HCT116 (cell line): Measurements from ENCODE around the gene SECTM1. TPM values are rescaled to one million over a fixed set of nuclear protein-coding genes. Genes with fewer than 3 reads are reported as not detected.

Experiments used
- ATAC-seq: fragments of 200-7000 bp; cut with Tn5 transposase; 2 replicates; pipeline ENCODE4 v1.9.1; 2020; ENCODE audit warnings: mild to moderate bottlenecking, moderate library complexity
- BruUV-seq: library from RNA; stranded (reverse); fragments of 400-500 nt; replicated peaks from 2 replicates; lab custom pipeline; 2021; lab: Mats Ljungman, UMichigan
- CTCF ChIA-PET: fragments of 300-600 bp; sonication (Branson Sonifier 250); formaldehyde crosslinking; loops from one replicate; lab custom pipeline; 2021; ENCODE audit warnings: antibody characterized with exemption; lab: Charles Lee
- POLR2A ChIA-PET: fragments of 300-600, 350-600 bp; sonication (Branson Sonifier 250); formaldehyde crosslinking; loops from one replicate; lab custom pipeline; 2021; ENCODE audit warnings: antibody characterized with exemption; lab: Charles Lee
- RAD21 ChIA-PET, 2 experiments: fragments of 300-600 bp; sonication (Branson Sonifier 250); formaldehyde crosslinking; loops; one replicate each; lab custom pipeline; 2023; ENCODE audit warnings: low total read pairs in 2 of 2; ENCODE audit not compliant: uncharacterized antibody in 2 of 2, unreplicated experiment in 2 of 2, low non-redundant PET in 1 of 2; lab: Charles Lee
- DNase-seq: peaks from one replicate; pipeline ENCODE4 v3.0.0-alpha.2; 2010; ENCODE audit warnings: low read depth, low spot score
- H2AFZ ChIP-seq: fragments of 200-600 bp; shearing (Covaris generic), sonication (generic); 2 replicates; pipeline ENCODE4 v1.6.1; 2017; ENCODE audit warnings: low read depth, mixed run types, mixed read lengths, antibody characterized with exemption, low read length; ENCODE audit not compliant: poor library complexity, severe bottlenecking
- H3K27ac ChIP-seq: 2 replicates; pipeline ENCODE4 v1.5.1; 2012; ENCODE audit warnings: low read depth, low read length
- H3K27me3 ChIP-seq: fragments of 200-600 bp; sonication (generic); 2 replicates; pipeline ENCODE4 v1.6.1; 2016; ENCODE audit warnings: mixed run types, low read length, mixed read lengths; ENCODE audit not compliant: insufficient read depth
- H3K36me3 ChIP-seq, 2 experiments: fragments of 200-500 bp in 1 of 2; fragments of 200-600 bp in 1 of 2; sonication (Bioruptor generic) in 1 of 2; sonication (generic) in 1 of 2; 2 replicates each; pipeline versions ENCODE4 v1.5.1 to v1.6.1; 2014 to 2016; ENCODE audit warnings: low read length in 2 of 2, inconsistent platforms in 1 of 2, mixed read lengths in 1 of 2, mixed run types in 1 of 2; ENCODE audit not compliant: insufficient read depth in 2 of 2, control insufficient read depth in 1 of 2
- H3K4me1 ChIP-seq, 2 experiments: fragments of 200-600 bp in 1 of 2; sonication (generic) in 1 of 2; 2 replicates each; pipeline versions ENCODE4 v1.5.1 to v1.6.1; 2012 to 2017; ENCODE audit warnings: low read length in 2 of 2, inconsistent platforms in 1 of 2, mild to moderate bottlenecking in 1 of 2, mixed read lengths in 1 of 2, mixed run types in 1 of 2, moderate library complexity in 1 of 2; ENCODE audit not compliant: insufficient read depth in 2 of 2, control insufficient read depth in 1 of 2
- H3K4me2 ChIP-seq: fragments of 200-600 bp; sonication (generic); 2 replicates; pipeline ENCODE4 v1.6.1; 2017; ENCODE audit warnings: mixed run types, low read length, mixed read lengths
- H3K4me3 ChIP-seq, 2 experiments: fragments of 200-600 bp in 1 of 2; sonication (generic) in 1 of 2; replicated peaks in 1 of 2; 2 replicates each; pipeline ENCODE4 v1.5.1; 2011 to 2016; ENCODE audit warnings: low read length in 2 of 2, control low read depth in 1 of 2, low read depth in 1 of 2, mild to moderate bottlenecking in 1 of 2, mixed read lengths in 1 of 2, mixed run types in 1 of 2
- H3K79me2 ChIP-seq: fragments of 200-600 bp; sonication (generic); 2 replicates; pipeline ENCODE4 v1.6.1; 2017; ENCODE audit warnings: mild to moderate bottlenecking, mixed run types, low read length, moderate library complexity, mixed read lengths; ENCODE audit not compliant: insufficient read depth
- H3K9ac ChIP-seq: fragments of 200-600 bp; sonication (generic); 2 replicates; pipeline ENCODE4 v1.6.1; 2016; ENCODE audit warnings: low read length, mixed read lengths
- H3K9me2 ChIP-seq: fragments of 200-600 bp; sonication (generic), shearing (Covaris generic); 2 replicates; pipeline ENCODE4 v1.6.1; 2017; ENCODE audit warnings: mixed run types, mild to moderate bottlenecking, moderate library complexity; ENCODE audit not compliant: insufficient read depth
- H3K9me3 ChIP-seq, 2 experiments: fragments of 200-500 bp in 1 of 2; fragments of 200-600 bp in 1 of 2; sonication (Bioruptor generic) in 1 of 2; sonication (generic) in 1 of 2; 2 replicates each; pipeline ENCODE4 v1.6.1; 2014 to 2017; ENCODE audit warnings: low read length in 2 of 2, mixed read lengths in 2 of 2, inconsistent platforms in 1 of 2, low read depth in 1 of 2, mild to moderate bottlenecking in 1 of 2, mixed run types in 1 of 2, moderate library complexity in 1 of 2; ENCODE audit not compliant: control insufficient read depth in 1 of 2, insufficient read depth in 1 of 2
- H4K20me1 ChIP-seq: fragments of 200-600 bp; sonication (generic), shearing (Covaris generic); 2 replicates; pipeline ENCODE4 v1.6.1; 2017; ENCODE audit warnings: mixed run types, mild to moderate bottlenecking, moderate library complexity; ENCODE audit not compliant: insufficient read depth
- CEBPB ChIP-seq: IDR thresholded peaks from 2 replicates; pipeline ENCODE4 v1.6.1; 2012; ENCODE audit warnings: low read depth
- EGR1 ChIP-seq: IDR thresholded peaks from 2 replicates; pipeline ENCODE4 v1.6.1; 2012; ENCODE audit warnings: low read depth
- FOSL1 ChIP-seq: IDR thresholded peaks from 2 replicates; pipeline ENCODE4 v1.6.1; 2012; ENCODE audit warnings: low read depth
- JUND ChIP-seq: IDR thresholded peaks from 2 replicates; pipeline ENCODE4 v1.6.1; 2012
- POLR2A ChIP-seq: IDR thresholded peaks from 2 replicates; pipeline ENCODE4 v1.7.0; 2011; ENCODE audit warnings: borderline replicate concordance; ENCODE audit not compliant: insufficient read depth, insufficient read length; ENCODE audit errors: extremely low read depth
- POLR2AphosphoS5 ChIP-seq: IDR thresholded peaks from 2 replicates; pipeline ENCODE4 v1.6.1; 2011; ENCODE audit warnings: mild to moderate bottlenecking, low read depth, low read length, moderate library complexity
- SIN3A ChIP-seq: IDR thresholded peaks from 2 replicates; pipeline ENCODE4 v1.6.1; 2012; ENCODE audit warnings: low read depth
- SP1 ChIP-seq: IDR thresholded peaks from 2 replicates; pipeline ENCODE4 v1.6.1; 2012; ENCODE audit warnings: low read depth
- SRF ChIP-seq: IDR thresholded peaks from 2 replicates; pipeline ENCODE4 v1.6.1; 2012; ENCODE audit warnings: low read depth
- TCF7L2 ChIP-seq: IDR thresholded peaks from 2 replicates; pipeline ENCODE4 v1.7.0; 2011; ENCODE audit warnings: borderline replicate concordance, inconsistent platforms; ENCODE audit not compliant: insufficient read depth, insufficient read length; ENCODE audit errors: extremely low read depth
- ZFX ChIP-seq: fragments of 450-650 bp; IDR thresholded peaks from 2 replicates; pipeline ENCODE4 v1.6.1; 2017
- intact Hi-C: fragments of 100-400 bp; cut with micrococcal nuclease; formaldehyde crosslinking; loops from 2 replicates; pipeline ENCODE4 v1.10.0; 2022
- total RNA-seq: library from RNA; stranded (reverse); gene quantifications from one replicate; pipeline ENCODE4 v1.2.1, GENCODE V29; 2021; ENCODE audit not compliant: unreplicated experiment
- TF ChIP-seq, protein P1 (sequence below), 3 experiments: fragments of 200-600 bp in 1 of 3; sonication (generic) in 1 of 3; IDR thresholded peaks in 2 of 3; conservative IDR thresholded peaks in 1 of 3; 2 replicates each; pipeline ENCODE4 v1.5.1; 2012 to 2017; ENCODE audit warnings: low read depth in 2 of 3, low read length in 2 of 3, antibody characterized with exemption in 1 of 3, borderline replicate concordance in 1 of 3, control low read depth in 1 of 3, mild to moderate bottlenecking in 1 of 3, mixed read lengths in 1 of 3, mixed run types in 1 of 3, moderate library complexity in 1 of 3; ENCODE audit not compliant: insufficient read depth in 1 of 3
- TF ChIP-seq, protein P2 (sequence below): IDR thresholded peaks from 2 replicates; pipeline ENCODE4 v1.6.1; 2012
- TF ChIP-seq, protein P3 (sequence below): IDR thresholded peaks from 2 replicates; pipeline ENCODE4 v1.6.1; 2012; ENCODE audit warnings: low read depth

Gene SECTM1
- total RNA-seq, 1 experiment from 2014 or later: 6.8 TPM

DNA sequence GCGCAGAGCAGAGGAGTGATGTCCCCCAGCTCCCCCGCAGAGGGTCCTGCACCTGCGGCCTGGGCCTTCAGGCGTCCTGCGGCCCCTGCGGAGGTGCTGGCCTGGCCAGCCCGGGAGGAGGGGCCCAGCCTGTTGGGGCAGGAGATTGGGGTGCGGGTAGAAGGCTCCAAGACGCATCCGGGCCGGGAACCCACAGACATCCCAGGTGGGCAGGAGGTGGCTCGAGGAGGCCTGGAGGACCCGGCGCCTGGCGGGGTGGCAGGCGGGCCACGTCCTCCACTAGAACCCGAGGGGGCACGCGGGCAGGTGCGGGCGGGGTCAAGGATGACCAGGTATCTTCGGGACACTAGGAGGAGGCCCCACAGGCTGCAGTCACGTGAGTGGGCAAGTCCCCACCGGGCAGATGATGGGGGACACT is 647 bp upstream of the SECTM1 start:
- ATAC-seq: no peak
- H3K9ac ChIP-seq: peak overlapping the region; percentile 85
- peak overlapping the region; percentile 97 for H3K4me2 ChIP-seq
- ChIA-PET RAD21 (no interaction called here), CTCF (interaction anchor here (0.6 to 1.6 kb wide), 5 partner anchors 12 to 442 kb away, joined by 3 to 5 read pairs (median 3); no protein-coding TSS in a partner anchor), POLR2A (interaction anchor here (0.7 to 1.7 kb wide), 3 partner anchors 38 to 745 kb away, joined by 4 to 5 read pairs (median 4); partner anchors contain the start of gene METRNL)
- H3K27ac ChIP-seq: peak overlapping the region; percentile 18; the same call in 1 of the 2 replicates
- no peaks in the 10 kb centered on the region for H3K27me3 ChIP-seq
- TF ChIP-seq ZFX: peak; percentile 25; the same call in 1 of the 2 replicates
- TF ChIP-seq SIN3A: no peak
- TF ChIP-seq FOSL1: no peak
- no peaks in the 10 kb centered on the region for H3K9me2 ChIP-seq
- intact Hi-C loops: no loop called here
- DNase-seq: no peak
- BruUV-seq: no TSS peak
- H3K36me3 ChIP-seq: no peaks in the 10 kb centered on the region
- H3K79me2 ChIP-seq: peaks cover 3% of the 10 kb centered on the region; the same call in 1 of the 2 replicates
- no peak overlapping the region for H2AFZ ChIP-seq
- no peaks in the 10 kb centered on the region for H4K20me1 ChIP-seq
- H3K4me1 ChIP-seq: peaks cover 69 to 99% of the 10 kb centered on the region in 2 experiments
- H3K4me3 ChIP-seq: peak overlapping the region; percentile 65 to 72; a peak in 2 of 4 replicates
- H3K9me3 ChIP-seq: no peaks in the 10 kb centered on the region

DNA sequence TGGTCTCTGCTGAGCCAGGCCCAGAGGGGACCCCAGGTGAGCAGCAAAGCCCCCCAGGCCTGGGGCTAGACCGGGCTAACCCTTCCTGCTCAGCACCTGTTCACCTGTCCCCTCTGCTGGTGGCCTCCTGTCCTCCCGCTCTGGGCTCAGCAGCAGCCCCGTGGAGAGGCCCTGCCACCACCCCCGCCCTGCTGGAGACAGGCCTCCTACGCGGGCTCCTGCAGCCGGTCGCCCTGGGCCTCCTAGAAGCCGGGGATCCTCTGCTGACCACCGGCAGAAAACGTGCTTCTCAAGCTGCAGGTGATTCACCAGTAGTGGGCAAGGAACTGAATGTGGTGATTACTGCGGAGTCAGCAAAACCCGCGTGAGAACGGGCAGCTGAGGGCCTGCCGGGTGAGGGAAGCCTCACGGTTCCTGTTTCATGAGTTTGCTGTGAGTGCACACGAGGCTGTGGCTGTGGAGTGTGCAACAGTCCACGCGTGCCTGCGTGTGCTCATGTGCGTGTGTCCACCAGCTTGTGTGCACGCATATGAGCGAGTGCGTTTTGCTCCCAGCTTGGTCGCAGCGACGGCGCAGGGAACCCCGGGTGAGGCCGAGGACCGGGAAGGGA is 792 bp downstream of the SECTM1 start:
- H2AFZ ChIP-seq: no peak overlapping the region
- RAD21 ChIA-PET: no interaction called here
- H3K9me3 ChIP-seq: no peaks in the 10 kb centered on the region
- no TSS peak for BruUV-seq
- DNase-seq (peak; percentile 38), ATAC-seq (peak; percentile 48)
- H3K9ac ChIP-seq: peak overlapping the region; percentile 85
- peaks cover 3% of the 10 kb centered on the region; the same call in 1 of the 2 replicates for H3K79me2 ChIP-seq
- POLR2A ChIA-PET: interaction anchor here (0.5 to 1.7 kb wide), 5 partner anchors 35 to 96 kb away, joined by 3 to 4 read pairs (median 4); no protein-coding TSS in a partner anchor
- intact Hi-C loops: no loop called here
- H3K36me3 ChIP-seq: no peaks in the 10 kb centered on the region
- CTCF ChIA-PET: interaction anchor here (0.9 to 1.6 kb wide), 4 partner anchors 9 to 90 kb away, joined by 3 to 5 read pairs (median 3); no protein-coding TSS in a partner anchor
- H4K20me1 ChIP-seq: no peaks in the 10 kb centered on the region
- peak overlapping the region; percentile 65 to 72 for H3K4me3 ChIP-seq
- no peaks in the 10 kb centered on the region for H3K27me3 ChIP-seq
- H3K4me2 ChIP-seq: peak overlapping the region; percentile 97
- peak overlapping the region; percentile 89 for H3K27ac ChIP-seq
- H3K4me1 ChIP-seq: peaks cover 65 to 98% of the 10 kb centered on the region in 2 experiments
- H3K9me2 ChIP-seq: no peaks in the 10 kb centered on the region
- no peak for TF ChIP-seq EGR1
- TF ChIP-seq POLR2A: no peak
- TF ChIP-seq, protein P1, sequence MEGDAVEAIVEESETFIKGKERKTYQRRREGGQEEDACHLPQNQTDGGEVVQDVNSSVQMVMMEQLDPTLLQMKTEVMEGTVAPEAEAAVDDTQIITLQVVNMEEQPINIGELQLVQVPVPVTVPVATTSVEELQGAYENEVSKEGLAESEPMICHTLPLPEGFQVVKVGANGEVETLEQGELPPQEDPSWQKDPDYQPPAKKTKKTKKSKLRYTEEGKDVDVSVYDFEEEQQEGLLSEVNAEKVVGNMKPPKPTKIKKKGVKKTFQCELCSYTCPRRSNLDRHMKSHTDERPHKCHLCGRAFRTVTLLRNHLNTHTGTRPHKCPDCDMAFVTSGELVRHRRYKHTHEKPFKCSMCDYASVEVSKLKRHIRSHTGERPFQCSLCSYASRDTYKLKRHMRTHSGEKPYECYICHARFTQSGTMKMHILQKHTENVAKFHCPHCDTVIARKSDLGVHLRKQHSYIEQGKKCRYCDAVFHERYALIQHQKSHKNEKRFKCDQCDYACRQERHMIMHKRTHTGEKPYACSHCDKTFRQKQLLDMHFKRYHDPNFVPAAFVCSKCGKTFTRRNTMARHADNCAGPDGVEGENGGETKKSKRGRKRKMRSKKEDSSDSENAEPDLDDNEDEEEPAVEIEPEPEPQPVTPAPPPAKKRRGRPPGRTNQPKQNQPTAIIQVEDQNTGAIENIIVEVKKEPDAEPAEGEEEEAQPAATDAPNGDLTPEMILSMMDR (IDR thresholded peaks at IDR 0.05 in 2 of 3, conservative IDR thresholded peaks at IDR 0.05 in 1 of 3; ENCODE audit: borderline replicate concordance in 1 of 3, insufficient read depth in 1 of 3, low read depth in 2 of 3, low read length in 2 of 3): peak in 2 of 3 experiments; percentile 13 to 21; a peak in 1 of 6 replicates
- TF ChIP-seq, protein P2, sequence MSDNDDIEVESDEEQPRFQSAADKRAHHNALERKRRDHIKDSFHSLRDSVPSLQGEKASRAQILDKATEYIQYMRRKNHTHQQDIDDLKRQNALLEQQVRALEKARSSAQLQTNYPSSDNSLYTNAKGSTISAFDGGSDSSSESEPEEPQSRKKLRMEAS: no peak
- no peak for TF ChIP-seq TCF7L2
- TF ChIP-seq CEBPB: no peak
- TF ChIP-seq FOSL1: no peak
- TF ChIP-seq JUND: no peak
- TF ChIP-seq, protein P3, sequence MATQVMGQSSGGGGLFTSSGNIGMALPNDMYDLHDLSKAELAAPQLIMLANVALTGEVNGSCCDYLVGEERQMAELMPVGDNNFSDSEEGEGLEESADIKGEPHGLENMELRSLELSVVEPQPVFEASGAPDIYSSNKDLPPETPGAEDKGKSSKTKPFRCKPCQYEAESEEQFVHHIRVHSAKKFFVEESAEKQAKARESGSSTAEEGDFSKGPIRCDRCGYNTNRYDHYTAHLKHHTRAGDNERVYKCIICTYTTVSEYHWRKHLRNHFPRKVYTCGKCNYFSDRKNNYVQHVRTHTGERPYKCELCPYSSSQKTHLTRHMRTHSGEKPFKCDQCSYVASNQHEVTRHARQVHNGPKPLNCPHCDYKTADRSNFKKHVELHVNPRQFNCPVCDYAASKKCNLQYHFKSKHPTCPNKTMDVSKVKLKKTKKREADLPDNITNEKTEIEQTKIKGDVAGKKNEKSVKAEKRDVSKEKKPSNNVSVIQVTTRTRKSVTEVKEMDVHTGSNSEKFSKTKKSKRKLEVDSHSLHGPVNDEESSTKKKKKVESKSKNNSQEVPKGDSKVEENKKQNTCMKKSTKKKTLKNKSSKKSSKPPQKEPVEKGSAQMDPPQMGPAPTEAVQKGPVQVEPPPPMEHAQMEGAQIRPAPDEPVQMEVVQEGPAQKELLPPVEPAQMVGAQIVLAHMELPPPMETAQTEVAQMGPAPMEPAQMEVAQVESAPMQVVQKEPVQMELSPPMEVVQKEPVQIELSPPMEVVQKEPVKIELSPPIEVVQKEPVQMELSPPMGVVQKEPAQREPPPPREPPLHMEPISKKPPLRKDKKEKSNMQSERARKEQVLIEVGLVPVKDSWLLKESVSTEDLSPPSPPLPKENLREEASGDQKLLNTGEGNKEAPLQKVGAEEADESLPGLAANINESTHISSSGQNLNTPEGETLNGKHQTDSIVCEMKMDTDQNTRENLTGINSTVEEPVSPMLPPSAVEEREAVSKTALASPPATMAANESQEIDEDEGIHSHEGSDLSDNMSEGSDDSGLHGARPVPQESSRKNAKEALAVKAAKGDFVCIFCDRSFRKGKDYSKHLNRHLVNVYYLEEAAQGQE: no peak
- no peak for TF ChIP-seq SIN3A
- TF ChIP-seq POLR2AphosphoS5: no peak
- TF ChIP-seq SP1: no peak
- no peak for TF ChIP-seq SRF
